GM12891 (cell line): Measurements from ENCODE around the gene NRP2.

ENCODE experiments used
- PAX5 ChIP-seq: IDR thresholded peaks from 2 replicates; pipeline ENCODE4 v1.6.1; 2011; ENCODE audit warnings: low read length, moderate library complexity, mild to moderate bottlenecking; ENCODE audit not compliant: insufficient read depth, severe bottlenecking
- POLR2A ChIP-seq: IDR thresholded peaks from 2 replicates; pipeline ENCODE4 v1.6.1; 2011; ENCODE audit warnings: low read depth, low read length, control low read depth
- POLR2AphosphoS5 ChIP-seq: IDR thresholded peaks from 2 replicates; pipeline ENCODE4 v1.6.1; 2011; ENCODE audit warnings: low read depth, low read length, control low read depth
- POU2F2 ChIP-seq: IDR thresholded peaks from 2 replicates; pipeline ENCODE4 v1.6.1; 2011; ENCODE audit warnings: low read depth, mild to moderate bottlenecking, control low read depth, low read length, moderate library complexity
- SPI1 ChIP-seq: IDR thresholded peaks from 2 replicates; pipeline ENCODE4 v1.6.1; 2011; ENCODE audit warnings: low read depth, low read length, control low read depth
- TAF1 ChIP-seq: IDR thresholded peaks from 2 replicates; pipeline ENCODE4 v1.6.1; 2011; ENCODE audit warnings: low read depth, low read length, control low read depth

GRCh38 chr2:205800224-205800623 lies 117.9 kb downstream of the NRP2 start:
- TF ChIP-seq TAF1 (no peak), SPI1 (no peak), POLR2AphosphoS5 (no peak), POU2F2 (no peak), POLR2A (no peak), PAX5 (no peak)
